GM13977 (cell line): ENCODE data around the gene CADPS.

Experiments
- DNase-seq: peaks from one replicate; pipeline ENCODE4 v3.0.0; 2012; ENCODE audit warnings: low spot score
- in situ Hi-C: fragments of 300-500 bp; cut with MboI; formaldehyde crosslinking; loops from one replicate; pipeline ENCODE4 v1.12.0; 2022; ENCODE audit warnings: low sequenced_read_pairs, low pct_unique_long_range_greater_than_20kb, mixed read lengths, inconsistent platforms; ENCODE audit not compliant: unreplicated experiment
- TF ChIP-seq, protein P1 (sequence below): IDR thresholded peaks from 2 replicates; pipeline ENCODE4 v1.5.1; 2012; ENCODE audit warnings: mild to moderate bottlenecking, control low read depth; ENCODE audit not compliant: insufficient read depth; ENCODE audit errors: extremely low read depth, missing control alignments

CADPS gene

DNA sequence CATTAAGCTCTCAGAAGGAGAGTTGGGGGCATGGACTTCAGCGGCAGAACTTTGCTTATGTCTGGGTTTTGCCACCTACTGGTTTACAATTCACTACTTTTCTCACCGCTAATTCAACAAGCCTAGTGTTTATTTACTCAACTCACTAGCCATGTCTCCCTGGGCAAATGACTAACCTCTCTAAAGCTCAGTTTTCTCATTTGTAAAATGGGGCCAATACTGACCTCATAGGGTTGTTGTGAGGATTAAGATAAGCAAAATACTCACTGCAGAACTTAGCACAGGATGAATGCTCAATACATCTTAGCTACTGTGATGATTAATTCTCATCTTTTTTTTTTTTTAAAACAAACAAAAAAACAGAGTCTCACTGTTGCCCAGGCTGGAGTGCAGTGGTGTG is 106.3 kb downstream of the CADPS start:
- in situ Hi-C loops: no loop called here
- DNase-seq: no peak
- TF ChIP-seq, protein P1, sequence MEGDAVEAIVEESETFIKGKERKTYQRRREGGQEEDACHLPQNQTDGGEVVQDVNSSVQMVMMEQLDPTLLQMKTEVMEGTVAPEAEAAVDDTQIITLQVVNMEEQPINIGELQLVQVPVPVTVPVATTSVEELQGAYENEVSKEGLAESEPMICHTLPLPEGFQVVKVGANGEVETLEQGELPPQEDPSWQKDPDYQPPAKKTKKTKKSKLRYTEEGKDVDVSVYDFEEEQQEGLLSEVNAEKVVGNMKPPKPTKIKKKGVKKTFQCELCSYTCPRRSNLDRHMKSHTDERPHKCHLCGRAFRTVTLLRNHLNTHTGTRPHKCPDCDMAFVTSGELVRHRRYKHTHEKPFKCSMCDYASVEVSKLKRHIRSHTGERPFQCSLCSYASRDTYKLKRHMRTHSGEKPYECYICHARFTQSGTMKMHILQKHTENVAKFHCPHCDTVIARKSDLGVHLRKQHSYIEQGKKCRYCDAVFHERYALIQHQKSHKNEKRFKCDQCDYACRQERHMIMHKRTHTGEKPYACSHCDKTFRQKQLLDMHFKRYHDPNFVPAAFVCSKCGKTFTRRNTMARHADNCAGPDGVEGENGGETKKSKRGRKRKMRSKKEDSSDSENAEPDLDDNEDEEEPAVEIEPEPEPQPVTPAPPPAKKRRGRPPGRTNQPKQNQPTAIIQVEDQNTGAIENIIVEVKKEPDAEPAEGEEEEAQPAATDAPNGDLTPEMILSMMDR: no peak

DNA sequence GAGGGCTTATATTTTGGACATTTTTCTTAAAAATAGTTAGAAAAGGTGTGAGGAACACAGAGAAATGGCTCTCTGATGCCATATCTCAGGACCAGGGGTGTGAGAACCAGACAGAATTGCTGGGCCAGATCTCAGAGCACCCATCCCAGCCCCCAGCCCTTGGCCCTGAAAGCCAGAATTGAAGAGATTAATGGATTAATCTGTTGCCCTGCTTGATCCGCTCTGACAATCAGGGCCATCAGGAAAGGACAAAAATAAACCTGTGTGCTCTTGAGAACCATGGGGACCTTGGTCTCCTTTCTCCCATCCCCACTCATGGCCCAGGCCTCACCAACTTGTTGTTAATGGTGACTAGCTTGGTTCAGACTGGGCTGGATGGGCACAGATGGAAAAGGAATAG is 113.5 kb downstream of the CADPS start:
- TF ChIP-seq, protein P1: no peak
- in situ Hi-C loops: no loop called here
- no peak for DNase-seq

DNA sequence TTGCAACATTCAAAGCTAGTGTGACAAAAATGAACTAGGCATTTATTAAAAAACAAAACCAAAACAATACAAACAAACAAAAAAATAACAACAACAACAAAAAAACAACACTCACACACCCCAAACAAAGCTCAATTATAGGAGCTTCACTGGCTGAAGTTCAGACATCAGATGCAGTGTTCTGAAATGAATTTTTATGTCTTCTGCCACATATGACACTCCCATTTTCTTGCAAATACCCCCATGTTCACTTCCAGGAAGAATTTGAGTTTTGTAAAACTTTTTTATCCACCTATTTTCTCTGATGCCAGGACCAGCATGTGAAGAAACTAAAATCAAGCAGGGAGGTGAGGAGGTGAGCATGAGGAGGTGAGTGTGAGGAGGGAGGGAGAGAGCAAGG is 113.9 kb downstream of the CADPS start:
- in situ Hi-C loops: no loop called here
- no peak for DNase-seq
- TF ChIP-seq, protein P1: no peak

DNA sequence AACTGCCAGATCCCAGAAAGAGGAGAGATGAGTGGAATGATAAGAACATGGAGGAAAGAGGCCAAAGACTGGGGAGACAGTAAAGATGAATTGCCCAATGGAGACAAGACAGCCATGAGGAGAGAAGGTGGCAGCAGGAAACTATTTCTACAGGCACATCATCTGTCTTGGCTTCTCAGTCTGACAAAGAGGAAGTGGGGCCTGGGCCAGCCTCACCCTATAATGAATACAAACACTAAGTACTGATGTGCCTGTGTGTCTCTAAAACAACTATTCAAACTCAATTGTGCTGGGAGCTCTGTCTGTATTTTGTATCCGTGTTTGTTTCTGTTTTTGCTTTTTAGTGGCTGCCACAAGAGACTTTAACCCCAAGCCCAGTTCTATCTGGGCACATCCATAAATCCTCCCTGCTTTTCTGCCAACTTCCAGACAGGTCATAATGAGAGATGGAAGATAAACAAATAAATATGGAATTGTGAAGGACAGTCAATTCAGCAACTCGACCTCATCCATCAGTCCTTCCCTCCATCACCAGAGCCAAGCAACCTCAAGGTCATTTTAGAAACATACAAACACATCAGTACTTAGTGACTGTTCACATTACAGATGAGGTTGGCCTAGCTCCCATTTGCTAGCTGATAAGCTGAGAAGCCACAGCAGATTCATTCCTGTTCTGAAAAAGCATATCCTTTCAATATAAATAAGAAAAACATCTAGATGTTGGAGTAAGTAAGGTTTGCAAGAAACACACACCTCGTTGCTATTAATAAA is 116.7 kb downstream of the CADPS start:
- in situ Hi-C loops: no loop called here
- DNase-seq: no peak
- TF ChIP-seq, protein P1: no peak

DNA sequence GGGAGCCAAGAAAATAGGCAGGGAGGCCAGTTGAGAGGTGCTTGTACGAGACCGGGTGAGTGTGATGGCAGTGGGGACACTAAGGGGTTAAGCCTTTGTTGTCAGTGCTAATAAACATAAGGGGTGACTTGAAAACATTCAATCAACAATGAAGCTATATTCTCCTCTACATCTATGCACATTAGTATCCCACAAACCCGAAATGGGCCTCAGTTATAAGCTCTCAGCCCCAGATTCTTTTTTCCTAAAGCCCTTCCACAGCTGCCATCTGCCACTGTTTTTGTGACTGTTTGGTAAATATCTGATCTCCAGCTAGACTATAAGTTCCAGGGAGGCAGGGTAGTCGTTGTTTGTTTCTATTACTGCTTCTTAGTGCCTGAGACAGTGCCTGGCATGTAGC is 118.2 kb downstream of the CADPS start:
- TF ChIP-seq, protein P1: no peak
- in situ Hi-C loops: no loop called here
- DNase-seq: no peak

DNA sequence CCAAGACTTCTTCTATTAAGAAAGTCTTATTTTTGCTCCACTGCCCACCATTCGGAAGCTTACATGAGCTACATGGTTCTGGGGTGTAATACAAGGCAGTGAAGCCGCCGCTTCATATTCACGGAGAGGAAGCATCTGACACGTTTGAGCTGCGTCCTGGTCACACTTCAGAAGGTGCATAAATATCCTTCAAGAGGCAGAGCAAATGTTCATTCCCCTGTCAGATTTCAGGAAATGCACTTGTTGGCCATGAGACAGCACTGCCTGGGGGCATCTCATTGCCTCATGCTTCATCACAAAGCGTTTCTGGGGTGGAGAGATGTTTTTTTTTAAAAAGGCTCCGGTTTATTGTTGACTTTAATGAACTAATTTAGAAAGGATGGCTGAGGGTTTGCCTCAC is 119.9 kb downstream of the CADPS start:
- in situ Hi-C loops: no loop called here
- TF ChIP-seq, protein P1: no peak
- no peak for DNase-seq
